H9 (cell line): ENCODE measurements around the gene MALT1. TPM values are rescaled to one million over a fixed set of nuclear protein-coding genes. Genes with fewer than 3 reads are reported as not detected.
A peak's percentile ranks its signal among the peaks of the same experiment; 100 is the strongest.

ENCODE experiments used
- DNase-seq: peaks from one replicate; pipeline ENCODE4 v3.0.0-alpha.2; 2017
- H2AFZ ChIP-seq: one replicate; pipeline ENCODE4 v1.6.1; 2013; ENCODE audit warnings: mild to moderate bottlenecking, low read length, control low read depth, moderate library complexity
- H2AK5ac ChIP-seq: 2 replicates; pipeline ENCODE4 v1.6.1; 2013; ENCODE audit warnings: low read length, control low read depth, mixed read lengths; ENCODE audit not compliant: insufficient read length
- H2BK120ac ChIP-seq: one replicate; pipeline ENCODE4 v1.6.1; 2013; ENCODE audit warnings: low read depth, mild to moderate bottlenecking, low read length, control low read depth, inconsistent platforms; ENCODE audit not compliant: poor library complexity, severe bottlenecking
- H2BK12ac ChIP-seq: 2 replicates; pipeline ENCODE4 v1.6.1; 2013; ENCODE audit warnings: low read length, control low read depth, mixed read lengths, low read depth; ENCODE audit not compliant: insufficient read length
- H2BK15ac ChIP-seq: 2 replicates; pipeline ENCODE4 v1.6.1; 2013; ENCODE audit warnings: low read depth, low read length, control low read depth
- H2BK20ac ChIP-seq: one replicate; pipeline ENCODE4 v1.6.1; 2013; ENCODE audit warnings: low read depth, mild to moderate bottlenecking, low read length, control low read depth, inconsistent platforms; ENCODE audit not compliant: poor library complexity, severe bottlenecking
- H2BK5ac ChIP-seq: 2 replicates; pipeline ENCODE4 v1.6.1; 2013; ENCODE audit warnings: low read length, control low read depth, mixed read lengths; ENCODE audit not compliant: insufficient read length
- H3K14ac ChIP-seq: 2 replicates; pipeline ENCODE4 v1.6.1; 2013; ENCODE audit warnings: low read length, control low read depth; ENCODE audit not compliant: insufficient read depth
- H3K18ac ChIP-seq: 2 replicates; pipeline ENCODE4 v1.6.1; 2013; ENCODE audit warnings: low read depth, mild to moderate bottlenecking, mixed read lengths, low read length, control low read depth; ENCODE audit not compliant: insufficient read length
- H3K23ac ChIP-seq: 2 replicates; pipeline ENCODE4 v1.6.1; 2013; ENCODE audit warnings: low read length, control low read depth, mixed read lengths, low read depth; ENCODE audit not compliant: insufficient read length
- H3K23me2 ChIP-seq: 2 replicates; pipeline ENCODE4 v1.6.1; 2013; ENCODE audit warnings: low read depth, mild to moderate bottlenecking, mixed read lengths, low read length, control low read depth; ENCODE audit not compliant: insufficient read length, poor library complexity, severe bottlenecking
- H3K27ac ChIP-seq: 2 replicates; pipeline ENCODE4 v1.5.1; 2013; ENCODE audit warnings: low read length, control low read depth, mixed read lengths, low read depth; ENCODE audit not compliant: insufficient read length
- H3K27me3 ChIP-seq: 2 replicates; pipeline ENCODE4 v1.6.1; 2013; ENCODE audit warnings: low read length, control low read depth, inconsistent platforms; ENCODE audit not compliant: insufficient read depth
- H3K4ac ChIP-seq: 2 replicates; pipeline ENCODE4 v1.6.1; 2013; ENCODE audit warnings: low read depth, mild to moderate bottlenecking, control low read depth, inconsistent platforms, low read length, moderate library complexity
- H3K4me1 ChIP-seq: 2 replicates; pipeline ENCODE4 v1.6.1; 2013; ENCODE audit warnings: low read length, control low read depth, inconsistent platforms; ENCODE audit not compliant: insufficient read depth
- H3K4me2 ChIP-seq: 2 replicates; pipeline ENCODE4 v1.6.1; 2013; ENCODE audit warnings: low read length, control low read depth, mixed read lengths; ENCODE audit not compliant: insufficient read length, insufficient read depth
- H3K56ac ChIP-seq: 2 replicates; pipeline ENCODE4 v1.6.1; 2013; ENCODE audit warnings: low read depth, mild to moderate bottlenecking, mixed read lengths, low read length, control low read depth; ENCODE audit not compliant: insufficient read length
- H3K79me1 ChIP-seq: 2 replicates; pipeline ENCODE4 v1.6.1; 2013; ENCODE audit warnings: low read depth, mild to moderate bottlenecking, moderate library complexity, low read length, control low read depth, inconsistent platforms; ENCODE audit not compliant: insufficient read depth, poor library complexity, severe bottlenecking
- H3K79me2 ChIP-seq: 2 replicates; pipeline ENCODE4 v1.6.1; 2013; ENCODE audit warnings: low read length, control low read depth, inconsistent platforms; ENCODE audit not compliant: insufficient read depth
- H3K9ac ChIP-seq: 2 replicates; pipeline ENCODE4 v1.6.1; 2013; ENCODE audit warnings: low read length, control low read depth, mixed read lengths; ENCODE audit not compliant: insufficient read length; ENCODE audit errors: extremely low read depth
- H3K9me3 ChIP-seq: one replicate; pipeline ENCODE4 v1.6.1; 2013; ENCODE audit warnings: low read depth, low read length, inconsistent platforms; ENCODE audit not compliant: control insufficient read depth
- H3T11ph ChIP-seq: one replicate; pipeline ENCODE4 v1.6.1; 2013; ENCODE audit warnings: mild to moderate bottlenecking, low read length, control low read depth, inconsistent platforms
- H4K20me1 ChIP-seq: one replicate; pipeline ENCODE4 v1.6.1; 2013; ENCODE audit not compliant: control insufficient read depth, insufficient read length, insufficient read depth
- H4K5ac ChIP-seq: 2 replicates; pipeline ENCODE4 v1.6.1; 2013; ENCODE audit warnings: low read depth, mild to moderate bottlenecking, mixed read lengths, low read length, control low read depth; ENCODE audit not compliant: insufficient read length
- H4K8ac ChIP-seq: replicated peaks from 2 replicates; pipeline ENCODE4 v1.6.1; 2013; ENCODE audit warnings: low read length, control low read depth, mixed read lengths, low read depth; ENCODE audit not compliant: insufficient read length
- H4K91ac ChIP-seq: 2 replicates; pipeline ENCODE4 v1.6.1; 2013; ENCODE audit warnings: low read depth, mild to moderate bottlenecking, moderate library complexity, mixed read lengths, low read length, control low read depth; ENCODE audit not compliant: insufficient read length
- H3K27ac Mint-ChIP-seq, 3 experiments: 2 replicates in 2 of 3; 3 replicates in 1 of 3; pipeline ENCODE4 v1.8.0; 2020 to 2021; ENCODE audit warnings: mixed read lengths in 3 of 3, mild to moderate bottlenecking in 1 of 3, moderate library complexity in 1 of 3
- H3K27me3 Mint-ChIP-seq: 2 replicates; pipeline ENCODE4 v1.8.0; 2021; ENCODE audit warnings: low read depth, mild to moderate bottlenecking, moderate library complexity, mixed read lengths
- H3K36me3 Mint-ChIP-seq, 3 experiments: 2 replicates in 2 of 3; 3 replicates in 1 of 3; pipeline ENCODE4 v1.8.0; 2020 to 2021; ENCODE audit warnings: low read depth in 3 of 3, mixed read lengths in 3 of 3; ENCODE audit not compliant: insufficient read depth in 1 of 3
- H3K4me1 Mint-ChIP-seq, 2 experiments: 2 replicates each; pipeline ENCODE4 v1.8.0; 2020; ENCODE audit warnings: mixed read lengths in 2 of 2
- H3K4me3 Mint-ChIP-seq, 2 experiments: 2 replicates in 1 of 2; 3 replicates in 1 of 2; pipeline ENCODE4 v1.8.0; 2020 to 2021; ENCODE audit warnings: mild to moderate bottlenecking in 2 of 2, mixed read lengths in 2 of 2, moderate library complexity in 1 of 2
- H3K9me3 Mint-ChIP-seq, 2 experiments: 2 replicates in 1 of 2; 3 replicates in 1 of 2; pipeline ENCODE4 v1.8.0; 2020; ENCODE audit warnings: mild to moderate bottlenecking in 2 of 2, mixed read lengths in 2 of 2, moderate library complexity in 1 of 2
- CTCF ChIP-seq: fragments of 200-600 bp; sonication (generic); conservative IDR thresholded peaks from 3 replicates; pipeline ENCODE4 v1.8.0; 2021; ENCODE audit warnings: antibody characterized with exemption, mild to moderate bottlenecking
- WGBS: extraction: QIAGEN DNeasy Blood & Tissue Kit; methylation state at CpG from one replicate; pipeline ENCODE4 v1.1.7; 2013; ENCODE audit warnings: missing lambda C conversion rate, low lambda C conversion rate, mixed read lengths; ENCODE audit not compliant: insufficient read length; ENCODE audit errors: extremely low coverage; 5-methylcytosine and 5-hydroxymethylcytosine counted together
- total RNA-seq: library from RNA; stranded (reverse); gene quantifications from 2 replicates; pipeline ENCODE4 v1.2.1, GENCODE V29; 2021

Gene MALT1
- total RNA-seq, 1 experiment from 2014 or later: 18.1 TPM

GRCh38 chr18:58714259-58714658, 43.0 kb downstream of the MALT1 start:
- no peak overlapping the region for H2AK5ac ChIP-seq
- H4K20me1 ChIP-seq: no peaks in the 10 kb centered on the region
- H3K4me2 ChIP-seq: no peak overlapping the region
- no peak for DNase-seq
- no peak overlapping the region for H3K23ac ChIP-seq
- no peak overlapping the region for H3K4me3 Mint-ChIP-seq
- no peak overlapping the region for H2BK12ac ChIP-seq
- H3K79me1 ChIP-seq: no peaks in the 10 kb centered on the region
- no peaks in the 10 kb centered on the region for H3K9me3 ChIP-seq
- no peaks in the 10 kb centered on the region for H3K4me1 ChIP-seq
- H3K9ac ChIP-seq: no peak overlapping the region
- peaks cover 0 to 2% of the 10 kb centered on the region in 2 experiments; a peak in 2 of 4 replicates for H3K4me1 Mint-ChIP-seq
- H2BK20ac ChIP-seq: no peak overlapping the region
- no peak overlapping the region for H2BK120ac ChIP-seq
- H3K56ac ChIP-seq: no peak overlapping the region
- H3K79me2 ChIP-seq: no peaks in the 10 kb centered on the region
- no peak overlapping the region for H3K27ac ChIP-seq
- peak overlapping the region in 1 of 3 experiments; percentile 45; a peak in 1 of 7 replicates for H3K27ac Mint-ChIP-seq
- no peak for TF ChIP-seq CTCF
- no peaks in the 10 kb centered on the region for H3K36me3 Mint-ChIP-seq
- H3K14ac ChIP-seq: no peak overlapping the region
- no CpG with 5 or more reads among the region's 3 CpGs for WGBS
- no peak overlapping the region for H2BK15ac ChIP-seq
- no peaks in the 10 kb centered on the region for H3K27me3 ChIP-seq
- no peaks in the 10 kb centered on the region for H3K23me2 ChIP-seq
- H4K91ac ChIP-seq: no peak overlapping the region
- H2AFZ ChIP-seq: no peak overlapping the region
- H3K18ac ChIP-seq: no peak overlapping the region
- H4K8ac ChIP-seq: no peak overlapping the region
- no peak overlapping the region for H3T11ph ChIP-seq
- no peak overlapping the region for H3K4ac ChIP-seq
- H4K5ac ChIP-seq: no peak overlapping the region
- H2BK5ac ChIP-seq: no peak overlapping the region
- H3K9me3 Mint-ChIP-seq: no peaks in the 10 kb centered on the region
- no peaks in the 10 kb centered on the region for H3K27me3 Mint-ChIP-seq
